ENCODE measurements around the gene RPLP2.

RPLP2 gene

GRCh38 chr11:809287-810039, at the start of gene RPLP2:
Gene RPLP2 (plus strand): TSS chr11:809967. CDS start chr11:810235, 268 bp downstream.
- Histone ChIP-seq H4K20me1 (ENCODE audit: insufficient read depth, low read length) (peaks cover 15% of the 10 kb centered on the region), H3K27ac (ENCODE audit: low read length) (peak within 1 kb of the TSS; percentile 96), H3K79me2 (ENCODE audit: low read length) (peaks cover 54% of the 10 kb centered on the region), H3K9ac (ENCODE audit: low read length) (peak within 1 kb of the TSS; percentile 96), H3F3A (ENCODE audit: insufficient read depth, low read length) (peaks cover 51% of the 10 kb centered on the region), H3K9me3 (replicated peaks; ENCODE audit: insufficient read depth, low read length) (no peaks in the 10 kb centered on the region), H3K4me3 (ENCODE audit: low read length) (peak within 1 kb of the TSS; percentile 100), H3K4me1 (ENCODE audit: low read length) (peaks cover 13% of the 10 kb centered on the region), H3K36me3 (replicated peaks; ENCODE audit: insufficient read depth, low read length) (peaks cover 15% of the 10 kb centered on the region), H3K27me3 (replicated peaks; ENCODE audit: insufficient read depth, low read length) (no peaks in the 10 kb centered on the region), H2AFZ (ENCODE audit: low read length) (peak within 1 kb of the TSS; percentile 95), H3K4me2 (ENCODE audit: low read depth, low read length) (peak within 1 kb of the TSS; percentile 95), H3K9me2 (replicated peaks; ENCODE audit: insufficient read depth, low read length) (no peaks in the 10 kb centered on the region)
- TF ChIP-seq EZH2phosphoT487 (IDR thresholded peaks at IDR 0.05; ENCODE audit: low read length) (no peak), EZH2 (optimal IDR thresholded peaks at IDR 0.05; ENCODE audit: low read depth, low read length) (no peak)
- TF ChIP-seq, protein P1, sequence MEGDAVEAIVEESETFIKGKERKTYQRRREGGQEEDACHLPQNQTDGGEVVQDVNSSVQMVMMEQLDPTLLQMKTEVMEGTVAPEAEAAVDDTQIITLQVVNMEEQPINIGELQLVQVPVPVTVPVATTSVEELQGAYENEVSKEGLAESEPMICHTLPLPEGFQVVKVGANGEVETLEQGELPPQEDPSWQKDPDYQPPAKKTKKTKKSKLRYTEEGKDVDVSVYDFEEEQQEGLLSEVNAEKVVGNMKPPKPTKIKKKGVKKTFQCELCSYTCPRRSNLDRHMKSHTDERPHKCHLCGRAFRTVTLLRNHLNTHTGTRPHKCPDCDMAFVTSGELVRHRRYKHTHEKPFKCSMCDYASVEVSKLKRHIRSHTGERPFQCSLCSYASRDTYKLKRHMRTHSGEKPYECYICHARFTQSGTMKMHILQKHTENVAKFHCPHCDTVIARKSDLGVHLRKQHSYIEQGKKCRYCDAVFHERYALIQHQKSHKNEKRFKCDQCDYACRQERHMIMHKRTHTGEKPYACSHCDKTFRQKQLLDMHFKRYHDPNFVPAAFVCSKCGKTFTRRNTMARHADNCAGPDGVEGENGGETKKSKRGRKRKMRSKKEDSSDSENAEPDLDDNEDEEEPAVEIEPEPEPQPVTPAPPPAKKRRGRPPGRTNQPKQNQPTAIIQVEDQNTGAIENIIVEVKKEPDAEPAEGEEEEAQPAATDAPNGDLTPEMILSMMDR (IDR thresholded peaks at IDR 0.05; ENCODE audit: low read length), result no peak
- peak; percentile 98 for DNase-seq

GRCh38 chr11:760236-760635, 49.5 kb upstream of the RPLP2 start:
- H3K4me3 ChIP-seq (ENCODE audit: low read length), result no peak overlapping the region
- H3K9ac ChIP-seq (ENCODE audit: low read length), result no peak overlapping the region
- H3K9me2 ChIP-seq (replicated peaks; ENCODE audit: insufficient read depth, low read length), result no peaks in the 10 kb centered on the region
- peaks cover 33% of the 10 kb centered on the region for H3K79me2 ChIP-seq (ENCODE audit: low read length)
- no peaks in the 10 kb centered on the region for H3K27me3 ChIP-seq (replicated peaks; ENCODE audit: insufficient read depth, low read length)
- H3K9me3 ChIP-seq (replicated peaks; ENCODE audit: insufficient read depth, low read length), result no peaks in the 10 kb centered on the region
- no peak overlapping the region for H2AFZ ChIP-seq (ENCODE audit: low read length)
- no peak overlapping the region for H3K4me2 ChIP-seq (ENCODE audit: low read depth, low read length)
- H3K36me3 ChIP-seq (replicated peaks; ENCODE audit: insufficient read depth, low read length), result peaks cover 13% of the 10 kb centered on the region
- no peak for TF ChIP-seq EZH2 (optimal IDR thresholded peaks at IDR 0.05; ENCODE audit: low read depth, low read length)
- TF ChIP-seq EZH2phosphoT487 (IDR thresholded peaks at IDR 0.05; ENCODE audit: low read length), result no peak
- H3F3A ChIP-seq (ENCODE audit: insufficient read depth, low read length), result peaks cover 20% of the 10 kb centered on the region
- DNase-seq, result no peak
- H3K27ac ChIP-seq (ENCODE audit: low read length), result no peak overlapping the region
- H4K20me1 ChIP-seq (ENCODE audit: insufficient read depth, low read length), result peaks cover 3% of the 10 kb centered on the region; the same call in 1 of the 2 replicates
- no peaks in the 10 kb centered on the region for H3K4me1 ChIP-seq (ENCODE audit: low read length)

GRCh38 chr11:761526-762108, 48.1 kb upstream of the RPLP2 start:
- Histone ChIP-seq H3K9me3 (replicated peaks; ENCODE audit: insufficient read depth, low read length) (no peaks in the 10 kb centered on the region), H3K27me3 (replicated peaks; ENCODE audit: insufficient read depth, low read length) (no peaks in the 10 kb centered on the region), H3K4me3 (ENCODE audit: low read length) (no peak overlapping the region), H3F3A (ENCODE audit: insufficient read depth, low read length) (peaks cover 22% of the 10 kb centered on the region), H2AFZ (ENCODE audit: low read length) (no peak overlapping the region), H3K9ac (ENCODE audit: low read length) (no peak overlapping the region), H3K36me3 (replicated peaks; ENCODE audit: insufficient read depth, low read length) (peaks cover 8% of the 10 kb centered on the region), H3K9me2 (replicated peaks; ENCODE audit: insufficient read depth, low read length) (no peaks in the 10 kb centered on the region), H3K4me1 (ENCODE audit: low read length) (no peaks in the 10 kb centered on the region), H4K20me1 (ENCODE audit: insufficient read depth, low read length) (peaks cover 3% of the 10 kb centered on the region; the same call in 1 of the 2 replicates), H3K79me2 (ENCODE audit: low read length) (peaks cover 19% of the 10 kb centered on the region), H3K4me2 (ENCODE audit: low read depth, low read length) (no peak overlapping the region), H3K27ac (ENCODE audit: low read length) (no peak overlapping the region)
- no peak for TF ChIP-seq EZH2 (optimal IDR thresholded peaks at IDR 0.05; ENCODE audit: low read depth, low read length)
- TF ChIP-seq, protein P1 (IDR thresholded peaks at IDR 0.05; ENCODE audit: low read length), result no peak
- no peak for TF ChIP-seq EZH2phosphoT487 (IDR thresholded peaks at IDR 0.05; ENCODE audit: low read length)
- no peak for DNase-seq
